CD14-positive monocyte (primary cell): Measurements from ENCODE around the gene INPP4A. TPM values are rescaled to one million over a fixed set of nuclear protein-coding genes. Genes with fewer than 3 reads are reported as not detected.

Experiments
- DNase-seq, 3 donors: peaks; one replicate each; pipeline ENCODE4 v3.0.0-alpha.2; 2011 to 2022
- H2AFZ ChIP-seq: 2 replicates; pipeline ENCODE4 v1.6.0; 2012; ENCODE audit warnings: mild to moderate bottlenecking, low read depth, low read length, inconsistent platforms; ENCODE audit not compliant: insufficient read depth, poor library complexity, severe bottlenecking
- H3K27ac ChIP-seq, 2 donors: 1 replicate in 1 of 2; 2 replicates in 1 of 2; pipeline ENCODE4 v1.5.1; 2012 to 2013; ENCODE audit warnings: low read length in 2 of 2, control low read depth in 1 of 2, inconsistent platforms in 1 of 2, low read depth in 1 of 2, mild to moderate bottlenecking in 1 of 2
- H3K27me3 ChIP-seq, 2 donors: one replicate each; pipeline versions ENCODE4 v1.6.0 to v1.6.1; 2011 to 2013; ENCODE audit warnings: low read length in 2 of 2; ENCODE audit not compliant: control insufficient read depth in 2 of 2, insufficient read depth in 2 of 2
- H3K36me3 ChIP-seq, 2 donors: replicated peaks in 1 of 2; 1 replicate in 1 of 2; 2 replicates in 1 of 2; pipeline versions ENCODE4 v1.5.1 to v1.6.1; 2012 to 2013; ENCODE audit warnings: low read length in 2 of 2, control low read depth in 1 of 2, inconsistent platforms in 1 of 2, mild to moderate bottlenecking in 1 of 2; ENCODE audit not compliant: insufficient read depth in 2 of 2, control insufficient read depth in 1 of 2
- H3K4me1 ChIP-seq, 2 donors: 1 replicate in 1 of 2; 2 replicates in 1 of 2; pipeline versions ENCODE4 v1.5.1 to v1.6.1; 2012 to 2013; ENCODE audit warnings: low read length in 2 of 2, control low read depth in 1 of 2, inconsistent platforms in 1 of 2, mild to moderate bottlenecking in 1 of 2, moderate library complexity in 1 of 2; ENCODE audit not compliant: insufficient read depth in 2 of 2, control insufficient read depth in 1 of 2
- H3K4me2 ChIP-seq: replicated peaks from 2 replicates; pipeline ENCODE3; 2012; ENCODE audit warnings: low read length, moderate library complexity, mild to moderate bottlenecking; ENCODE audit not compliant: poor library complexity, severe bottlenecking; ENCODE audit errors: extremely low read depth
- H3K4me3 ChIP-seq, 3 experiments: fragments of 200-600 bp in 1 of 3; sonication (generic) in 1 of 3; replicated peaks in 1 of 3; 1 replicate in 2 of 3; 2 replicates in 1 of 3; pipeline ENCODE4 v1.5.1; 2011 to 2013; ENCODE audit warnings: low read length in 3 of 3, mild to moderate bottlenecking in 3 of 3, control low read depth in 2 of 3, low read depth in 2 of 3, inconsistent platforms in 1 of 3, moderate library complexity in 1 of 3
- H3K79me2 ChIP-seq: 2 replicates; pipeline ENCODE4 v1.6.0; 2012; ENCODE audit warnings: mild to moderate bottlenecking, control low read depth, inconsistent platforms, low read length, moderate library complexity; ENCODE audit not compliant: insufficient read depth
- H3K9ac ChIP-seq: 2 replicates; pipeline ENCODE4 v1.6.0; 2017; ENCODE audit warnings: low read length, mild to moderate bottlenecking; ENCODE audit not compliant: insufficient read depth, poor library complexity, severe bottlenecking
- H3K9me3 ChIP-seq, 2 donors: replicated peaks in 1 of 2; 1 replicate in 1 of 2; 2 replicates in 1 of 2; pipeline versions ENCODE4 v1.5.1 to v1.6.1; 2012 to 2013; ENCODE audit warnings: low read length in 2 of 2, control low read depth in 1 of 2; ENCODE audit not compliant: control insufficient read depth in 1 of 2, insufficient read depth in 1 of 2
- H4K20me1 ChIP-seq: 2 replicates; pipeline ENCODE4 v1.6.0; 2012; ENCODE audit warnings: mild to moderate bottlenecking, low read length, control low read depth, moderate library complexity; ENCODE audit not compliant: insufficient read depth
- H3K27ac Mint-ChIP-seq, 7 donors: one replicate each; pipeline ENCODE4 v1.8.0; 2020; ENCODE audit warnings: mild to moderate bottlenecking in 7 of 7, mixed read lengths in 7 of 7, moderate library complexity in 6 of 7, inconsistent platforms in 2 of 7
- H3K27me3 Mint-ChIP-seq, 3 donors: one replicate each; pipeline ENCODE4 v1.8.0; 2021 to 2022; ENCODE audit warnings: low read depth in 3 of 3, mild to moderate bottlenecking in 3 of 3, mixed read lengths in 3 of 3, moderate library complexity in 3 of 3, inconsistent platforms in 1 of 3
- H3K36me3 Mint-ChIP-seq, 2 donors: one replicate each; pipeline ENCODE4 v1.8.0; 2020; ENCODE audit warnings: mixed read lengths in 2 of 2, inconsistent platforms in 1 of 2, mild to moderate bottlenecking in 1 of 2
- H3K4me1 Mint-ChIP-seq: one replicate; pipeline ENCODE4 v1.8.0; 2020; ENCODE audit warnings: mild to moderate bottlenecking, mixed read lengths
- H3K4me3 Mint-ChIP-seq, 2 donors: one replicate each; pipeline ENCODE4 v1.8.0; 2020; ENCODE audit warnings: mild to moderate bottlenecking in 2 of 2, mixed read lengths in 2 of 2, moderate library complexity in 1 of 2
- H3K9me3 Mint-ChIP-seq, 7 donors: one replicate each; pipeline ENCODE4 v1.8.0; 2020 to 2022; ENCODE audit warnings: mixed read lengths in 7 of 7, mild to moderate bottlenecking in 6 of 7, moderate library complexity in 6 of 7, inconsistent platforms in 2 of 7
- WGBS: methylation state at CpG from one replicate; pipeline ENCODE4 v1.1.5; 2013; ENCODE audit warnings: missing lambda C conversion rate; ENCODE audit not compliant: insufficient coverage; 5-methylcytosine and 5-hydroxymethylcytosine counted together
- intact Hi-C, 2 donors: fragments of 100-400 bp; cut with micrococcal nuclease; formaldehyde crosslinking; loops; one replicate each; pipeline versions ENCODE4 v1.15.0 to v1.15.1; 2023
- polyA plus RNA-seq, 3 donors: library from polyadenylated mRNA; depleted of rRNA in 1 of 3; unstranded in 2 of 3; stranded (reverse) in 1 of 3; fragments of 300-500 nt in 2 of 3; fragments of >200 nt in 1 of 3; fragmentation: Illumina TruSeq in 2 of 3; gene quantifications; 1 replicate in 2 of 3; 2 replicates in 1 of 3; pipeline ENCODE4 v1.2.3, GENCODE V29; 2012 to 2021
- TF ChIP-seq, protein P1 (sequence below): fragments of 200-600 bp; IDR thresholded peaks from one replicate; pipeline ENCODE4 v1.8.0; 2022; ENCODE audit warnings: antibody characterized with exemption, mild to moderate bottlenecking

INPP4A gene
- polyA plus RNA-seq, 3 donors: 13.7 to 52.4 (median 20.7) TPM

DNA sequence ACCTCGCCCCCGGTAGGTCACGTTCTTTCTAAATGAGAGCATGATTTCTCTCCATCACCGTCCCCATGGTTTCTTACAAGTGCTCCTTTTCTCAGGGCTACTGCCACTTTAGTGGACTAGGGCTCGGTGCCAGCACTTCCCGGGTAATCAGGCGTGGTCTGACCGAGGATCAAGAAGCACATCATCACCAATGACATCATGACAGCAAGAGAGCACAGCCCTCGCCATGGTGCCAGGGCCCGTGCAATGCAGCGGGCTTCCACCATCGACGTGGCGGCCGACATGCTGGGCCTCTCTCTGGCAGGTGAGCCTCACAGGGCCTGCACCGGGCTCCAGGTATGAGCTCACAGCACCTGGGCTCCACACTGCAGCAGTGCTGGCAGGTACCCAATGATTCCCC, 75.2 kb downstream of the INPP4A start:
- WGBS: 96% methylated on average over 15 of the region's 16 CpGs
- Mint-ChIP-seq H3K27ac (peak overlapping the region in 3 of 7 donors; percentile 43 to 67 (median 48)), H3K36me3 (peaks cover 49 to 64% of the 10 kb centered on the region in 2 donors), H3K9me3 (no peaks in the 10 kb centered on the region), H3K4me3 (no peak overlapping the region), H3K27me3 (no peaks in the 10 kb centered on the region), H3K4me1 (peaks cover 38% of the 10 kb centered on the region)
- Histone ChIP-seq H3K4me3 (no peak overlapping the region), H4K20me1 (peaks cover 40% of the 10 kb centered on the region), H3K9ac (no peak overlapping the region), H2AFZ (no peak overlapping the region), H3K4me2 (no peak overlapping the region), H3K9me3 (no peaks in the 10 kb centered on the region), H3K36me3 (peaks cover 20 to 48% of the 10 kb centered on the region in 2 donors), H3K79me2 (peaks cover 44% of the 10 kb centered on the region), H3K4me1 (peaks cover 32 to 35% of the 10 kb centered on the region in 2 donors), H3K27me3 (no peaks in the 10 kb centered on the region), H3K27ac (peak overlapping the region in 1 of 2 donors; percentile 53)
- DNase-seq: no peak
- intact Hi-C loops: loop anchor here (2.0 to 5.0 kb wide), 2 partner anchors 107 to 108 kb away; no protein-coding TSS in a partner anchor
- TF ChIP-seq, protein P1, sequence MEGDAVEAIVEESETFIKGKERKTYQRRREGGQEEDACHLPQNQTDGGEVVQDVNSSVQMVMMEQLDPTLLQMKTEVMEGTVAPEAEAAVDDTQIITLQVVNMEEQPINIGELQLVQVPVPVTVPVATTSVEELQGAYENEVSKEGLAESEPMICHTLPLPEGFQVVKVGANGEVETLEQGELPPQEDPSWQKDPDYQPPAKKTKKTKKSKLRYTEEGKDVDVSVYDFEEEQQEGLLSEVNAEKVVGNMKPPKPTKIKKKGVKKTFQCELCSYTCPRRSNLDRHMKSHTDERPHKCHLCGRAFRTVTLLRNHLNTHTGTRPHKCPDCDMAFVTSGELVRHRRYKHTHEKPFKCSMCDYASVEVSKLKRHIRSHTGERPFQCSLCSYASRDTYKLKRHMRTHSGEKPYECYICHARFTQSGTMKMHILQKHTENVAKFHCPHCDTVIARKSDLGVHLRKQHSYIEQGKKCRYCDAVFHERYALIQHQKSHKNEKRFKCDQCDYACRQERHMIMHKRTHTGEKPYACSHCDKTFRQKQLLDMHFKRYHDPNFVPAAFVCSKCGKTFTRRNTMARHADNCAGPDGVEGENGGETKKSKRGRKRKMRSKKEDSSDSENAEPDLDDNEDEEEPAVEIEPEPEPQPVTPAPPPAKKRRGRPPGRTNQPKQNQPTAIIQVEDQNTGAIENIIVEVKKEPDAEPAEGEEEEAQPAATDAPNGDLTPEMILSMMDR: no peak

- no peak for DNase-seq
- Histone ChIP-seq H3K9ac (no peak overlapping the region), H2AFZ (no peak overlapping the region), H3K36me3 (peaks cover 23 to 57% of the 10 kb centered on the region in 2 donors), H3K4me3 (no peak overlapping the region), H3K9me3 (no peaks in the 10 kb centered on the region), H3K4me2 (no peak overlapping the region), H3K4me1 (peaks cover 22 to 25% of the 10 kb centered on the region in 2 donors), H3K27ac (no peak overlapping the region), H3K79me2 (peaks cover 39% of the 10 kb centered on the region), H4K20me1 (peaks cover 40% of the 10 kb centered on the region), H3K27me3 (no peaks in the 10 kb centered on the region)
- Mint-ChIP-seq H3K27me3 (peaks cover 0 to 2% (median 1%) of the 10 kb centered on the region in 3 donors), H3K4me1 (peaks cover 28% of the 10 kb centered on the region), H3K9me3 (peaks cover 0 to 2% (median 0%) of the 10 kb centered on the region in 7 donors), H3K27ac (peak overlapping the region in 1 of 7 donors; percentile 72), H3K4me3 (no peak overlapping the region), H3K36me3 (peaks cover 58 to 74% of the 10 kb centered on the region in 2 donors)
- intact Hi-C loops: no loop called here
- 100% methylated on average over 2 of the region's 6 CpGs for WGBS
- TF ChIP-seq, protein P1: no peak
These were observed 76.1 kb downstream of the INPP4A start for GRCh38 chr2:98520806-98521205.
